CD4-positive, alpha-beta T cell treated with Interleukin-6 for 4 hours (primary cell): ENCODE data around the gene CRCP.
A peak's percentile ranks its signal among the peaks of the same experiment; 100 is the strongest.
"Not testable (repeated sequence)": the region's sequence is repeated elsewhere in the genome, so short reads cannot be mapped to it uniquely, and the experiment has no call there.

Source experiments
- DNase-seq: peaks from one replicate; pipeline ENCODE4 v3.0.0-alpha.2; 2020; ENCODE audit warnings: mixed read lengths

Gene CRCP

DNA sequence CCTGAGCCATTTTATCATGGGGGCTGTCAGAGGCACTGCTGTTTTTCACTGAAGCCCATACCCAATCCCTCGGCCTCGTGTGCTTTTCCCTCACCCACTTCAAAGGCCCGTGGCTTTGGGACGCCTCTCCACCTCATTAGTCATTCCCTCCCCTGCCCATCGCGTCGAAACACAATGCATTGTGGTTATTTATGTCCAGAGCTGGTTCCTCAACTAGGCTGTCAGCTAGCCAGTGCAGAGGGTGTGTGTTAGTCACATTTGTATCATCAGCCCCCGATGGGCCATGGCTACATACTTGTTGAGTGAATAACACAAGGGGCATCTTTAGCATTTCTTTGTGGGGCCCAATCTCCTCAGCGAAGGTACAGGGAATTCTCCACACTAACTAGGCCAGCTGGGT is 3.8 kb upstream of the CRCP start:
- DNase-seq: no peak

DNA sequence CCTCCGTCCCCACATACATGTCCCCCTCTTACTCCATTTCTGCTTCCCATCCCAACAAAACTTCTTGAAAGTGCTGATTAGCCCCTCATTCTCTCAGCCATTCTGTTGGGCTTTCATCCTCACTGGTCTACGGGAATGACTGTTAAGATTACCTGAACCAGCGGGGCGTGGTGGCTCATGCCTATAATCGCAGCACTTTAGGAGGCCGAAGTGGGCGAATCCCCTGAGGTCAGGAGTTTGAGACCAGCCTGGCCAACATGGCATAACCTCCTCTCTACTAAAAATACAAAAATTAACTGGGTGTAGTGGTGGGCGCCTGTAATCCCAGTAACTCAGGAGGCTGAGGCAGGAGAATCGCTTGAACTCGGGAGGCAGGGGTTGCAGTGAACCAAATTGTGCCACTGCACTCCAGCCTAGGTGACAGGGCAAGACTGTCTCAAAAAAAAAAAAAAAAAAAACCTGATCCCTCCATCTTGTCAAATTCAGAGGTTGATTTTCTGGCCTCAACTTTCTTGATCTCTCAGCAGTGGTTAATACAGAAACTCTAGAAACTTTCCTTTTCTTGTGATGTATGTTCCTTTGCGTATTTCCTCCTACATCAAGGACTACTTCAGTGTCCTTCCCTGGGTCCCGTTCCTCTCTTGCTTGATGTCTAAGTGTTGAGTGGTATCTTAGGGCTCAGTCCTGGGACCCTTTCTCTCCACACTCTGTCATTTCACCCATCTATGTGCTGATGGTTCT is 2.2 kb downstream of the CRCP start:
- not testable (repeated sequence) for DNase-seq

DNA sequence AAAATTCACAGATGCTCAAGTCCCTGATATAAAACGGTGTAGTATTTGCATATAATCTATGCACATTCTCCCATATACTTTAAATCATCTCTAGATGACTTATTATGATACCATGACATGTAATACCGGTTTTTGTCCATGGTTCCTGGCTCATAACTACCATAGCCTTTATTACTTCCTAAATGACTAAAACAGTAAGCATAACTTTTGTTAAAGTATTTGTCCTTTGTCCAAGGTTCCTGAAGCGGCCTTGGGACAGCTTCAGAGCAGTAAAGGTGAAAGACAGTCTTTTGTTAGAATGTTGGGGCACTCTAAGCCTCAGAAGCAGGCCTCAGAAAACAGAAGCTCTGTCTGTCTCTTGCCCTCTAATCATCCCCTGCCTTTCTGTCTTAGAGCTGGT is 4.0 kb downstream of the CRCP start:
- no peak for DNase-seq

DNA sequence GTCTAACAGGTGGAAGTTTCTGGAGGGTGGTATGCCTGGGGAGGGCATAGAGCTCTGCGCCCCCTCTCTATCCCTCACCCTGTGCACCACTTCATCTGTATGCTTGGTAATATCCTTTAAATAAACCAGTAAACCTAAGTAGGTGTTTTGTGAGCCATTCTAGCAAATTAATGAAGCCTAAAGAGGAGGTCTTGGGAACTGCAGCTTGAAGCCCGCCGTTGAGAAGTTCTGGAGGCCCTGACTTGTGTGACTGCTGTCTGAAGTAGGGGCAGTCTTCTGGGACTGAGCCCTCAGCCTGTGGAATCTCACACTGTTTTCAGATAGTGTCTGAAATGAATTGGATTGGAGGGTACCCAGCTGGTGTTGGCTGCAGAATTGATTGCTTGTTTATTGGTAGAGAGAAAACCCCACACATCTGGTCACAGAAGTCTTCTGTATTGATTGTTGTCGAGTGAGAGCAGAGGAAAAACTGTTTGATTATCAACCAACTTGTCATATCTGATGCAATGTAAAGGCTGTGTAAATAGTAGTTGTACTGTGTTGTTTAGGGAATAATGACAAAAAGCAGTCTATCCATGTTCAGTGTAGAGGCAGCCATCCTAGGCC is 4.7 kb downstream of the CRCP start:
- no peak for DNase-seq

DNA sequence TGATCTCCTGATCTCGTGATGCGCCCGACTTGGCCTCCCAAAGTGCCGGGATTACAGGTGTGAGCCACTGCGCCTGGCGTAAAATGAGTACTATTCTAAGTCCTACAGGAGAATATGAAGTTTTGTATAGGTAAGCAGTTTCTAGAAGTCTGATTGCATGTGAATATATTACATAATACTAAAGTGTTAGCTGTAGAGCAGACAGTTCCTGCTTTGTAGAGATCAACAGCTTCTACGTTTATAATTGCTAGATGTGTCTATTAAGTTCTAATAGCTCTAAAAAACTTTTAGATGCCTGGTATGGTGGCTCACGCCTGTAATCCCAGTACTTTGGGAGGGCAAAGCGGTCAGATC is 8.5 kb downstream of the CRCP start:
- DNase-seq: no peak

DNA sequence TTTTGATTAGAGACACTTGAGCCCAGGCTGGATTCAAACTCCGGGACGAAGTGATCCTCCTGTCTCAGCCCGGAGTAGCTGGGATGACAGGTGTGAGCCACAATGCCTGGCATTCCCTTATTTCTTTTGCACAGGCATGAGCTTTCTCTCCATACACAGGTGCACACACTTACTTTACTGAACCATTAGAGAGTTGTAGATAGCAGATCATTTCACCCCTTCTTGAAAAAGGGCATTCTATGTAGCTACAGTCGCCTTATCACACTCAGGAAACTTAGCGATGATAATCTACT is 9.9 kb downstream of the CRCP start:
- not testable (repeated sequence) for DNase-seq

DNA sequence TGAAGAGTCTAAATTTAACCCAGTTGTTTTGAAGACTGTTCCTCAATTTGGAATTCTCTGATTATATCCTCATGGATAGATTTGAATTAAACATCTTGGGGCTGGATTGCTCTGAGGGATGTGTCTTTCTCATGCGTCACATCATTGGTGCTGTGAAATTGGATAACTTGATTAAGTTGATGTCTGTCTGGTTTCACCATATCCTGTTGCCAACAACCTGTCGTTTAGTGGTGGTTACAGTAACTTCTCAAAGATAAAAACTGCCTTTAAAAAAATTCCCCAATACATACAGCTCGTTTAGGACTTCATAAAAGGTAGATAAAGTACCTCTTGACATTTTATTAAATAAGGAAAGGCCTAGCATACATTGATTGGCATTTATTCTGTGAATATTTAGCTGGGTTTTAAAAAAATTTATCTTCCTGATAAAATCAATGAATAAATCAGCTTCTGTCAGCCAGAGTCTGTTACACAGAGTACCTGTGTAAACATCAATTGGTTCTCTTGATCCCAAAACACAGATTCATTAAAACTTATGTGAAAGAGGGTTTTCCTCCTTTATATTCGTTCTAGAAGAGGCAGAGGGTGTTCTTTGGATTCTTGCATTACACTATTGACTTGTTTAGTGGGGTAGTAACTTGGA is 10.5 kb downstream of the CRCP start:
- DNase-seq: no peak

DNA sequence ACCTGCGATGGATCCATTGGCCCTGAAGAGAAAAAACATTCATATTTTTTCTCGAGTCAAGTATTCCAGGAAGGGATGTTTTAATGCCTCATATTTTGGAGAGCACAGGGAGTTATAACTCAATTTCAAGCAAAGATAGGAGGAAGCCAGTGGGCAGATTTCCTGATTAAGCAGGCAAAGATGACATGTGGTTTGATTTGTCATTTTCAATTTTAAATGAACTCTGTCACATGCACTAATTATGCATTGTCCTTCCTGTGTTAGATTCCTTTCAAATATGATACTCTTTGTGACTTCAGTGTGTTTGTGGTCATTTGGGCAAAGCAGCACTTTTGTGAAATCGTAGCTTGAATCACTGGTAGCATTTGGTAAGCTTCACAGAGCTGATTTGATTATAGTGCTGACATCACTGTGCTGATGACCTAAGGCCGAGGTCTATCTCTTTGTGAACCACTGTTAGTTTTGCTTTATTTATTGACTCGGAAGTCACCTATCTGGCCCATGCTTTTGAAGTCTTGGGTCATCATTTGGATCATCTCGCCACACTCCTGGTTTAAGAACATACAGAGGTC is 11.2 kb downstream of the CRCP start:
- not testable (repeated sequence) for DNase-seq

DNA sequence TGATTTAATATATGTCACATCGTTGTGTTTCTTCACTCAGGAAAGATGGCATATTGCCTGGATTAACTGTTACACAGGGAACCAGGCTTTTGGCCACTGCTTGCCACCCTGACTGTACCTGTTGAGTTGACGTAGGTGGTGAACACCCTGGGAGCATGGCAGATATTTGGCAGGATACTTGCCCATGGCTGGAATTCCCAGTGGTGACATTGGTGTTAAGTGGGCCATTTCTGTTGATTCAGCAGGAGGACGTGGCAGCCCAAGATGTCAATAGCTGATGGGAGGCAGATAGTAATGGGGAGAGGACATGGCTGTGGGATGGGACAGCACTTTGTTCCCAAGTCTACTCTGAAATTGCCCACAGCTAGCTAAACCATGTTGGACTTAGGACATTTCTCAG is 12.5 kb downstream of the CRCP start:
- not testable (repeated sequence) for DNase-seq

DNA sequence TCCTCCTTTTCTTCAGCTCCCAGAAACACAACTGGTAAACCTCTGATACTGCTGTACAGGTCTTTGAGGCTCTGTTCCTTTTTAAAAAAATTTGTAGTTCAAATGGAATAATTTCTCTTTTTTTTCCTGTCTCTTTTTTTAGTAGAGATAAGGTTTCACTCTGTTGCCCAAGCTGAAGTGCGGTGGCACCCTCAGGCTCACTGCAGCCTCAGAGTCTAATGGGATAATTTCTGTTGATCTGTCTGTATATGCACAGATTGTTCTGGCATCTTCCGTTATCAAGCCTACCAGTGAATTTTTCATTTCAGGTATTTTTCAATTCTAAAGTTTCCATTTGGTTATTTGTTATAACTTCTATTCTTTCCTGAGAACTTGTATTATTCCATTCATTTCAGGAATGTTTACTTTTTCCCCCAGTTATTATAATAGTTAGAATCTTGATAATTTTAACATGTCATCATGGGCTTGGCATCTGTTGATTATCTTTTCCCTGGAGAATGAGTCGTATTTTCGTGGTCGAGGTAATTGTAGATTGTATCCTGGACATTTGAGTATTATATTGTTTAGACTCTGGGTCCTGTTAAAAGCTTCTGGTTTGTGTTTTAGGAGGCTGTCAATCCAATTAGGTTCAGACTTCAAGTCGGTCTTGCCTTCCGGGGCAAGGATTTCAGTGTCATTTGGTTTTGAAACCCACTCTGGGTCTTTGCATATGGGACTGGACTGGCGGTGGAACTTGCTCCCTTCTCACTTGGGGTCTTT is 24.5 kb downstream of the CRCP start:
- DNase-seq: no peak

DNA sequence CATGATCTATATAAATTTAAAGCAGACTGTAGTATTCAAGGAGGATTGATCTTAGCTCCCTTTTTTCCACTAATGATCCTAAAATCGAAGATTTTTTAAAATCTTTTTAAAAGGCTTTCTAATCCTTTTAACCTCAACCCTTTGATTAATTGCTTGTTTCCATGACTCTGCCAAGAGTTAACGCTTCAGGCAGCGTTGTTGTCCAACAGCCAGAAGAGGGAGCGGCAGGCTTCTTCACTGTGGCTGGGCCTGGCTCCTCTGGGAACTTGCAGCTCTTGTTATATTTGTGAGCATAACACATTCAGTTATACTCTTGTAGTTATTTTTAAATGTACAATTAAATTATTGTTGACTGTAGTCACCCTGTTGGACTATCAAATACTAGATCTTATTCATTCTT is 26.3 kb downstream of the CRCP start:
- DNase-seq: no peak

DNA sequence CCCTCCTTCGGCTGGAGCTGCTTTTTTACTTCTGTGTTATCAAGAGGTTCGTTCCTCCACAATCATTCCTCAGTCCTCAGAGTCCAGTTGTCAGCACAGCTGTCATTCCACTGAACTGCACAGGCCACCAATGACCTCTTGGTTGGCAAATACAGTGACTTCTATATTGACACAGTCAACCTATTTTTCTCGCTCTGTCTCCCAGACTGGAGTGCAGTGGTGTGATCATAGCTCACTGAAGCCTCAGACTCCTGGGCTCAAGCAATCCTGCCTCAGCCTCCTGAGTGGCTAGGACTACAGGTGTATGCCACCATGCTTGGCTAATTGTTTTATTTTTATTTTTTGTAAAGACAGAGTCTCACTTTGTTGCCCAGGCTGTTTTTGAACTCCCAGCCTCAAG is 27.7 kb downstream of the CRCP start:
- no peak for DNase-seq

DNA sequence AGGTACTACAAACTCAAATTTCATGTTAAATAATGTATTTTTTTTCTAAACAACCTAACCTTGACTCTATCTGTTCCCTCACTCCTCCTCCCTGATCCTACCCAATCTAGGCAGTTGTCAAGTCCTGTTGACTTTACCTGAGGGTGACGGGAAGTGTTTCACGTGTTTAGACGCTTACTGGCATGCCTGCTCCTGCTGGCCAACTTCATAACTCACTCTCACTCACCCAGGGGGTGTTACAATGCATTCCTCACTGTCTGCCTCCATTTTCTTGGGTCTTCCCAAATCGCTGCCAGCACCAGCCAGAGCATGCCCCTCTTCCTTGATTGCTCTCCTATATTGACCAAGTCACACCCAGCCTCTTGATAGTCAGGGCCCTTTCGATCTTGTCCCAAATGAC is 28.3 kb downstream of the CRCP start:
- no peak for DNase-seq

DNA sequence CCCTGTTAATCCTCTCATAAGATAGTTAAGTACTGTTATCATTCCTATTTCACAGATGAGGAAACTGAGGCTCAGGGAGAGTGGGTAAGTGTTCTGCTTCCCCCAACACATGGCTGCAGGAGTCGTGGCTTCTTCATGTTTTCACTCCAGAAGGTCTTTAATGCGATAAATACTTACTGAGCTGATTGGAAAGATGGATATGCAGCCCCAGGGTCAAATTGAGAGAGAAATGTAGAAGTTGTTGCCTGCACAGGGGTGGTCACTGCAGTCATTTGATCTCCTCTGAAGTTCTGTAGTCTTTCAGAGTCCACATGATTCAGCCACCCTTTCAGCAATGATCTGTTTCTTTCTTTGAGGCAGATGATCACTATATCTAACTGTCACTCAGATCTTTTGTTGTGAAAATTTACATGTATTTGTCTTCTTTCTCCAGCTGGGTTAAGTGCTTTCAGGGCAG is 29.3 kb downstream of the CRCP start:
- no peak for DNase-seq

DNA sequence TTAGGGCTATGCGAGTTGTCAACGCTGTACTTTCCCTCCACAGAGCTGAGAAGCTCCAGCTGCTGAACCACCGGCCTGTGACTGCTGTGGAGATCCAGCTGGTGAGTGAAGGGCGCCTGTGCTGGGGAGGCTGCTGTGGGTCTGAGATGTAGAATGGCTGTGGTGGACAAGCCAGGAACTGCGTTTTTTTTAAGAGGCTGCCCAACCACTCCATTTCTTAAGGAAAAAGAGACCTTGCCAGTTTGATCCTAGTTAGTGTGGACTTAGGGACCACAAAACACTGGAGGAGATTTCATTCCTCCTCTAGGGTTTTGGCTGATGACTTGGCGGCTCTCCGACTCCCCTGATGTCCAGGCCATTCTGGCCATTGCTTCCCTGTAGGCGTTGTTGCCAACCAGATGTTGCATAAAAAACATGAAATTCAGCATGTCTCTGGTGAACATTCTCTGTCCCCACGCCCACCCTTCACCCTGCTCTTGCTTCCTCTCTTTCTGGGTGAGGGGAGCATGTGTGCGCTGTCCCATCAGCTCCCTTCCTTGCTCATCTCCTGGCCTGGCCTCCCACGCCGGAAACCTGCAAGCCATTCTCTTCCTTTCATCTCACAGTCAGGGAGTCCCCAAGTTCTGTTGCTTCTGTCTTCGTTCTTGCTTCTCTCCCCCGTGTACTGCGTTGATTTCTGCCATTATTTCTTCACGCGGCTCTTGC is 30.9 kb downstream of the CRCP start:
- no peak for DNase-seq

DNA sequence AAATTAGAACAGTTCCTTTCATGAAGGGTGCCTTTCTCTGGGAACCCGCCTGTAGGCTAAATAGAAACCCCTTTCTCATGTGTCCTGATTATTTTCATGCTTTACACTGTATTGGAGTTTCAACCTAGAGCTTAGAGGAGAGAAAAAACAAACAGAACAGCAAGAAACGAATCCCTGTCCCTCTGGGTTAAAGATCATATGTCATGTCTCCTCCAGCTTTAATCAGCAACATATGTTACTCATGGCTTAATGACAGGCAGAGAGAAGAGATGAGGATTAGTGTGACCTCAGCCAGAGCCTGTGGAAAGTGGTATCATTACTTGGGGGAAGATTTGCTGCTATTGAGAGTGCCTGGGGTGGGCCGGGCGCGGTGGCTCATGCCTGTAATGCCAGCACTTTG is 32.1 kb downstream of the CRCP start:
- no peak for DNase-seq

DNA sequence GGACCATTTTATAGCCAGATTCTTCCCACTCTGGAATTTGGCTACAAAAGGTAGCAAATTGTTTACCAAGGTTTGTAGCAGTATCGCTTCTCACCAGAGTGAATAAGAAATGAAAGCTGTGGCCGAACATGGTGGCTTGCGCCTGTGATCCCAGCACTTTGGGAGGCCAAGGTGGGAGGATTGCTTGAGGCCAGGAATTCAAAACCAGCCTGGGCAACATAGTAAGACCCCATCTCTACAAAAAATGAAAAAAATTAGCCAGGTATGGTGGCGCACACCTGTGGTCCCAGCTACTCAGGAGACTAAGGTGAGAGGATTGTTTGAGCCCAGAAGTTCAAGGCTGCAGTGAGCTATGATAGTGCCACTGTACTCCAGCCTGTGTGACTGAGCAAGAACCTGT is 33.0 kb downstream of the CRCP start:
- DNase-seq: not testable (repeated sequence)

DNA sequence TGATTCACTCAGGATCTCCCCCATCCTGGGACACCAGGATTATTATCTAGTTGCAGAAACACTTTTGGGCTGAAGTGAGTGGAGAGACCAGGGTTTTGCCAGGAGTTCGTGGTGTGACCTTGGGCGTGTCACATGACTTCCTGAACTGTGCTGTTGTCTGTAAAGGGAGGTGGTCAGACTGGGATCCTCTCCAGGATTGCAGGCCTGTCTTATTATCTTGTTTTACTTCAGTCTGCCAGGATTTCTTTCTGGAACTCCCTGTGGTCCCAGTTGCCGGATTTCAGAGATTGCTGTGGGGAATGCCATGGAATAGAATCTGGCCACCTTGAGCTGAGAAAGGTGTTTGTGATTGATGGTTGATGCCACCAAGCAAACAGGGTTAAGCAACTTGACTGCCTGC is 35.8 kb downstream of the CRCP start:
- DNase-seq: peak; percentile 6

DNA sequence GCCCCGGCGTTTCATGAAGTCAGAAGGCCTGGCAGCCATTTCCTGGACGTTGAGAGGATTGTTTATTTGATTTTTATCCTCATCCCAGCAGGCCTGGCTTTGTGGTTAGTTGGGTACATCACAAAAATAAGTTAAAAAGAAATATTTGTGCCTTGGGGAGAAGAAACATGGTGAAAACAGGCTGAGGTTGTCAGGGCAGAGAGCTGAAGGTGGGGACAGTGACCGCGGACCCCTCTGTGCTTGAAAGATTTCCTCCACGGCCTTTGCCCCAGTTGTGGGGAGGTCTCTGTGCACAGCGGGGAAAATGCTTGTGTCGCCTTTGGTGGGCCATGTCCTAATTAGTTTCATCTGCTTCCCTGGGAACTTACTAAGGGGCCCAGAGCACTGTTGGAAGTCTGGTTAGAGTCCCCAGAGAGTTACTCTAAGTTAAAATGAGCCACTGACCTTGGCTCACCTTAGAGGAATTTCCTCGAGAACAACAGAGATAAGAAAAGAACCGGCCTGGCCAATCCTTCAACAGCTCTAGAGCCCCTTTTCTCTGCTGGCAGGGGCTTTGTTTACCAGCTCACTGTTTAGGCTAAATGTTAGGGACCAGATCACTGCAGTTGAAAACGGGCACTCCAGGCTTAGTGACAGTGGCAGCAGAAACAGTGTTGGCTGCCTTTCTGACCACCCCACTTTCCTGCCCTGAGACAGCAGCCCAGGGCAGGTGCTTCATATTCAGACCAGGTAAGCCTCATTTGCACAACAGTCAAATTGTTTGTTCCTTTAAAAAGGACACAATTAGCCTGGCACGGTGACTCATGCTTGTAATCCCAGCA is 37.9 kb downstream of the CRCP start:
- DNase-seq: no peak

DNA sequence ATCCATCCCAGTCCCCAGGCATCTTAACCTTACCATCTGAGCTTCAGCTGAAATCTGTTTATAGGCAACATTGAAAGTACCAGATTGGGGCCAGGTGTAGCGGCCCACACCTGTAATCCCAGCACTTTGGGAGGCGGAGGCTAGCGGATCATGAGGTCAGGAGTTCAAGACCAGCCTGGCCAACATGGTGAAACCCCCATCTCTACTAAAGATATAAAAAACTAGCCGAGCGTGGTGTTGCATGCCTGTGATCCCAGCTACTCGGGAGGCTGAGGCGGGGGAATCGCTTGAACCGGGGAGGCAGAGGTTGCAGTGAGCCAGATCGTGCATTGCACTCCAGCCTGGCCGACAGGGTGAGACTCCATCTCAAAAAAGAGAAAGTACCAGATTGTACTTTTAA is 39.0 kb downstream of the CRCP start:
- no peak for DNase-seq

DNA sequence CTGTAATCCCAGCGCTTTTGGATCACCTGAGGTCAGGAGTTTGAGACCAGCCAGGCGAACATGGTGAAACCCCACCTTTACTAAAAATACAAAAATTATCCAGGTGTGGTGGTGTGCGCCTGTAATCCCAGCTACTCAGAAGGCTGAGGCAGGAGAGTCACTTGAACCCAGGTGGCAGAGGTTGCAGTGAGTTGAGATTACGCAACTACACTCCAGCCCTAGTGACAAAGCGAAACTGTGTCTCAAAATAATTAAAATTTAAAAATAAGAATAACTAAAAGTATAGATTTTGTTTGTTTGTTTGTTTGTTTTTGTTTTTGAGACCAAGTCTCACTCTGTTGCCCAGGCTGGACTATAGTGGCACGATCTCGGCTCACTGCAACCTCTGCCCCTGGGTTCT is 41.4 kb downstream of the CRCP start:
- not testable (repeated sequence) for DNase-seq

DNA sequence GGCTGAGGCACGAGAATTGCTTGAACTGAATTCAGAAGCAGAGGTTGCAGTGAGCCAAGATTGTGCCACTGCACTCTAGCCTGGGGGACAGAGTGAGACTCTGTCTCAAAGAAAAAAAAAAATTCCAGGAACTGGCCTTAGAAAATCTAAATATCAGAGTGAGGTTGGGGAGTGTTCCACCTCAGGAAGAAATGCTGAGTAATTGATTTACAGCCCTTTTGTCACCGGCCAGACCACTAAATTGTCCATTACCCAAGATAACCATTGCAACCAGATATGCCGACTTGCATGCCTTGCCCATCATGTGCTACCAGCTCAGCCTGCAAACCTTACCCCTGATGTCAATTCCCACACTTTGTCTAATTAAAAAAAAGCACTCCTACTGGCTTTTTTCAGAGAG is 42.4 kb downstream of the CRCP start:
- no peak for DNase-seq
